Endothelial cell of umbilical vein (primary cell): ENCODE measurements around the gene LRRC10B. TPM values are rescaled to one million over a fixed set of nuclear protein-coding genes. Genes with fewer than 3 reads are reported as not detected.

Experiments used
- BruUV-seq: library from RNA; stranded (reverse); fragments of 400-500 nt; replicated peaks from 2 replicates; lab custom pipeline; 2021; lab: Mats Ljungman, UMichigan
- CTCF ChIA-PET: fragments of 300-600, 350-600 bp; sonication (Branson Sonifier 250); formaldehyde crosslinking; loops from one replicate; lab custom pipeline; 2021; ENCODE audit warnings: antibody characterized with exemption, inconsistent platforms; lab: Charles Lee
- POLR2A ChIA-PET: fragments of 300-600, 350-600 bp; sonication (Branson Sonifier 250); formaldehyde crosslinking; loops from one replicate; lab custom pipeline; 2021; ENCODE audit warnings: antibody characterized with exemption, inconsistent platforms; lab: Charles Lee
- DNase-seq: peaks from one replicate; pipeline ENCODE4 v3.0.0-alpha.2; 2011; ENCODE audit warnings: low read depth, low spot score
- FAIRE-seq: peaks from 2 replicates; lab custom pipeline; 2011; peaks lifted over from hg19 to GRCh38; lab: Jason Lieb, UNC
- H2AFZ ChIP-seq: 2 replicates; pipeline ENCODE4 v1.6.0; 2012; ENCODE audit warnings: low read depth, low read length, control low read depth, inconsistent platforms
- H3K27ac ChIP-seq: 2 replicates; pipeline ENCODE4 v1.5.1; 2011; ENCODE audit warnings: low read depth, mild to moderate bottlenecking, control low read depth, low read length, moderate library complexity; ENCODE audit not compliant: insufficient read depth
- H3K27me3 ChIP-seq, 2 experiments: 2 replicates each; pipeline versions ENCODE4 v1.6.0 to v1.6.1; 2011; ENCODE audit warnings: low read length in 2 of 2, mixed read lengths in 1 of 2; ENCODE audit not compliant: control insufficient read depth in 2 of 2, insufficient read depth in 2 of 2
- H3K36me3 ChIP-seq, 2 experiments: 2 replicates in 1 of 2; 3 replicates in 1 of 2; pipeline ENCODE4 v1.5.1; 2011; ENCODE audit warnings: low read length in 2 of 2, mild to moderate bottlenecking in 1 of 2, moderate library complexity in 1 of 2; ENCODE audit not compliant: control insufficient read depth in 2 of 2, insufficient read depth in 2 of 2; ENCODE audit errors: extremely low read depth in 1 of 2
- H3K4me1 ChIP-seq: 3 replicates; pipeline ENCODE4 v1.5.1; 2011; ENCODE audit warnings: mild to moderate bottlenecking, low read length; ENCODE audit not compliant: control insufficient read depth, insufficient read depth; ENCODE audit errors: extremely low read depth
- H3K4me2 ChIP-seq: 2 replicates; pipeline ENCODE4 v1.6.1; 2011; ENCODE audit warnings: low read length, control low read depth, mixed read lengths; ENCODE audit not compliant: insufficient read depth
- H3K4me3 ChIP-seq, 3 experiments: fragments of 200-600 bp in 1 of 3; sonication (generic), shearing (Covaris generic) in 1 of 3; replicated peaks in 1 of 3; 2 replicates each; pipeline ENCODE4 v1.5.1; 2011 to 2016; ENCODE audit warnings: control low read depth in 3 of 3, low read length in 3 of 3, mild to moderate bottlenecking in 2 of 3, inconsistent platforms in 1 of 3, low read depth in 1 of 3, moderate library complexity in 1 of 3; ENCODE audit not compliant: insufficient read depth in 1 of 3
- H3K79me2 ChIP-seq: 2 replicates; pipeline ENCODE4 v1.6.0; 2012; ENCODE audit warnings: low read length, inconsistent platforms; ENCODE audit not compliant: control insufficient read depth, insufficient read depth
- H3K9ac ChIP-seq: replicated peaks from 2 replicates; pipeline ENCODE3; 2011; ENCODE audit warnings: low read length, control low read depth; ENCODE audit not compliant: insufficient read depth; ENCODE audit errors: extremely low read depth
- H3K9me1 ChIP-seq: replicated peaks from 3 replicates; pipeline ENCODE4 v1.6.0; 2011; ENCODE audit warnings: mild to moderate bottlenecking, low read length; ENCODE audit not compliant: control insufficient read depth, insufficient read depth; ENCODE audit errors: extremely low read depth
- H3K9me3 ChIP-seq: replicated peaks from 2 replicates; pipeline ENCODE4 v1.5.1; 2012; ENCODE audit warnings: low read length, inconsistent platforms; ENCODE audit not compliant: control insufficient read depth, insufficient read depth
- H4K20me1 ChIP-seq: replicated peaks from 2 replicates; pipeline ENCODE3; 2011; ENCODE audit warnings: mild to moderate bottlenecking, low read length; ENCODE audit not compliant: control insufficient read depth, insufficient read depth; ENCODE audit errors: extremely low read depth
- CTCF ChIP-seq, 2 donors: IDR thresholded peaks; 1 replicate in 1 of 2; 2 replicates in 1 of 2; pipeline ENCODE4 v1.5.1; 2011; ENCODE audit warnings: low read length in 2 of 2, mild to moderate bottlenecking in 2 of 2, moderate library complexity in 2 of 2, control low read depth in 1 of 2, inconsistent platforms in 1 of 2, low read depth in 1 of 2; ENCODE audit not compliant: insufficient read depth in 1 of 2; ENCODE audit errors: extremely low read depth in 1 of 2
- EZH2 ChIP-seq: IDR thresholded peaks from 2 replicates; pipeline ENCODE4 v1.6.1; 2012; ENCODE audit warnings: borderline replicate concordance, low read depth, mild to moderate bottlenecking, moderate library complexity, low read length, inconsistent platforms; ENCODE audit not compliant: severe bottlenecking
- FOS ChIP-seq: IDR thresholded peaks from 2 replicates; pipeline ENCODE4 v1.6.1; 2011; ENCODE audit warnings: mild to moderate bottlenecking, low read length, moderate library complexity, borderline replicate concordance; ENCODE audit not compliant: insufficient read depth
- GATA2 ChIP-seq: IDR thresholded peaks from 2 replicates; pipeline ENCODE4 v1.7.0; 2011; ENCODE audit warnings: low read depth, mild to moderate bottlenecking, moderate library complexity, mixed read lengths, low read length; ENCODE audit not compliant: insufficient read length, insufficient read depth
- JUN ChIP-seq: IDR thresholded peaks from 2 replicates; pipeline ENCODE4 v1.6.1; 2011; ENCODE audit warnings: borderline replicate concordance, low read depth; ENCODE audit not compliant: insufficient read length, insufficient read depth
- MAX ChIP-seq: IDR thresholded peaks from 2 replicates; pipeline ENCODE4 v1.6.1; 2011; ENCODE audit not compliant: insufficient read depth, insufficient read length
- MYC ChIP-seq: IDR thresholded peaks from one replicate; pipeline ENCODE4 v1.6.1; 2011; ENCODE audit warnings: mild to moderate bottlenecking, low read depth, low read length
- POLR2A ChIP-seq: IDR thresholded peaks from 2 replicates; pipeline ENCODE4 v1.6.1; 2012; ENCODE audit warnings: low read depth, mild to moderate bottlenecking, control low read depth, low read length
- POLR2AphosphoS5 ChIP-seq: IDR thresholded peaks from 2 replicates; pipeline ENCODE4 v1.6.1; 2012; ENCODE audit warnings: low read depth, mild to moderate bottlenecking, control low read depth, low read length, moderate library complexity; ENCODE audit not compliant: insufficient read depth
- dilution Hi-C: fragments of 300-500 bp; cut with MboI; formaldehyde crosslinking; loops from one replicate; pipeline ENCODE4 v1.15.0; 2019; ENCODE audit warnings: low sequenced_read_pairs; ENCODE audit not compliant: extremely low pct_ligation_motif_present
- intact Hi-C: fragments of 100-400 bp; cut with micrococcal nuclease; formaldehyde crosslinking; loops from one replicate; pipeline ENCODE4 v1.10.0; 2022
- polyA plus RNA-seq, 4 experiments: library from polyadenylated mRNA; depleted of rRNA in 3 of 4; stranded (reverse) in 3 of 4; unstranded in 1 of 4; fragments of >200 nt; gene quantifications; 2 replicates each; pipeline versions ENCODE4 v1.2.1 to v1.2.3, GENCODE V29; 2011 to 2012; ENCODE audit warnings: missing spikeins in 1 of 4
- total RNA-seq: library from RNA; stranded (reverse); gene quantifications from 2 replicates; pipeline ENCODE4 v1.2.3, GENCODE V29; 2021

Gene LRRC10B
- total and polyA plus RNA-seq, 2 donors (not counting 3 experiments of a cell fraction or from before 2014, with no cell fraction given) = not detected

- H4K20me1 ChIP-seq = no peaks in the 10 kb centered on the region
- dilution Hi-C loops = no loop called here
- no TSS peak for BruUV-seq
- no peaks in the 10 kb centered on the region for H3K79me2 ChIP-seq
- H3K27ac ChIP-seq = no peak overlapping the region
- no peak overlapping the region for H2AFZ ChIP-seq
- no peak overlapping the region for H3K4me2 ChIP-seq
- H3K4me3 ChIP-seq = no peak overlapping the region
- no peaks in the 10 kb centered on the region for H3K36me3 ChIP-seq
- TF ChIP-seq EZH2 (no peak), GATA2 (no peak), MAX (no peak), CTCF (IDR thresholded peaks at IDR 0.05; ENCODE audit: extremely low read depth in 1 of 2, insufficient read depth in 1 of 2, low read depth in 1 of 2, low read length in 2 of 2) (no peak), MYC (no peak), JUN (no peak), POLR2A (no peak), POLR2AphosphoS5 (no peak), FOS (no peak)
- DNase-seq = no peak
- no peak for FAIRE-seq
- no peaks in the 10 kb centered on the region for H3K9me3 ChIP-seq
- H3K9me1 ChIP-seq = no peaks in the 10 kb centered on the region
- H3K9ac ChIP-seq = no peak overlapping the region
- H3K4me1 ChIP-seq = no peaks in the 10 kb centered on the region
- intact Hi-C loops = no loop called here
- POLR2A ChIA-PET = no interaction called here
- no peaks in the 10 kb centered on the region for H3K27me3 ChIP-seq
- CTCF ChIA-PET = interaction anchor here (1.2 to 1.6 kb wide), 3 partner anchors 13 to 94 kb away, joined by 3 to 5 read pairs (median 3); no protein-coding TSS in a partner anchor
Measured at GRCh38 chr11:61544466-61544865, 35.9 kb downstream of the LRRC10B start.
